IMR-90 (cell line): ENCODE results near the gene EFNA5.

ENCODE experiments used
- CHD1 ChIP-seq: IDR thresholded peaks from 2 replicates; pipeline ENCODE4 v1.6.1; 2012; ENCODE audit warnings: low read depth, low read length, improper control_type of control experiment
- CTCF ChIP-seq: conservative IDR thresholded peaks from 2 replicates; pipeline ENCODE4 v1.5.1; 2012; ENCODE audit warnings: mild to moderate bottlenecking, low read depth, low read length, improper control_type of control experiment
- ELK1 ChIP-seq: fragments of 150-350 bp; IDR thresholded peaks from 2 replicates; pipeline ENCODE4 v1.6.1; 2016; ENCODE audit warnings: low read depth, mild to moderate bottlenecking, low read length, moderate library complexity, borderline replicate concordance
- FOS ChIP-seq: fragments of 150-350 bp; IDR thresholded peaks from 2 replicates; pipeline ENCODE4 v1.6.1; 2016; ENCODE audit warnings: low read depth, low read length
- POLR2A ChIP-seq: IDR thresholded peaks from 2 replicates; pipeline ENCODE4 v1.6.1; 2012; ENCODE audit warnings: mild to moderate bottlenecking, low read depth, low read length
- RCOR1 ChIP-seq: IDR thresholded peaks from 2 replicates; pipeline ENCODE4 v1.6.1; 2012; ENCODE audit warnings: mild to moderate bottlenecking, low read length, improper control_type of control experiment; ENCODE audit not compliant: insufficient replicate concordance
- RFX5 ChIP-seq: IDR thresholded peaks from 2 replicates; pipeline ENCODE4 v1.8.0; 2012; ENCODE audit warnings: low read depth, mild to moderate bottlenecking, low read length, moderate library complexity
- SMC3 ChIP-seq: fragments of 150-350 bp; IDR thresholded peaks from 2 replicates; pipeline ENCODE4 v1.6.1; 2016; ENCODE audit warnings: low read depth, mild to moderate bottlenecking, antibody characterized with exemption, low read length, moderate library complexity

GRCh38 chr5:107331312-107331711 lies 339.4 kb downstream of the EFNA5 start:
- TF ChIP-seq CTCF (no peak), SMC3 (no peak), FOS (no peak), POLR2A (no peak), ELK1 (no peak), CHD1 (no peak), RFX5 (no peak), RCOR1 (no peak)
